HepG2 (cell line): ENCODE data around the gene COQ8B. TPM values are rescaled to one million over a fixed set of nuclear protein-coding genes. Genes with fewer than 3 reads are reported as not detected.

Experiments used
- ATRX ChIP-seq: sonication (generic); formaldehyde crosslinking; IDR thresholded peaks from 2 replicates; pipeline ENCODE4 v1.4.0; 2020; ENCODE audit warnings: missing genetic modification reagents, borderline replicate concordance
- CREBL2 ChIP-seq: sonication (generic); formaldehyde crosslinking; IDR thresholded peaks from 2 replicates; pipeline ENCODE4 v1.8.1; 2023; ENCODE audit warnings: missing genetic modification reagents, mild to moderate bottlenecking, borderline replicate concordance
- CSRNP2 ChIP-seq: sonication (generic); formaldehyde crosslinking; conservative IDR thresholded peaks from 2 replicates; pipeline ENCODE4 v1.8.0; 2022; ENCODE audit warnings: low read depth, missing genetic modification reagents
- DRAP1 ChIP-seq: IDR thresholded peaks from 2 replicates; pipeline ENCODE4 v1.6.1; 2016; ENCODE audit warnings: missing genetic modification reagents, missing compliant biosample characterization
- GABPA ChIP-seq, 2 experiments: IDR thresholded peaks; 2 replicates each; pipeline ENCODE4 v1.6.1; 2011 to 2016; ENCODE audit warnings: low read depth in 2 of 2, low read length in 1 of 2, missing biosample characterization in 1 of 2, missing genetic modification characterization in 1 of 2
- JARID2 ChIP-seq: sonication (generic); formaldehyde crosslinking; IDR thresholded peaks from 2 replicates; pipeline ENCODE4 v1.8.1; 2023; ENCODE audit warnings: missing genetic modification reagents, inconsistent platforms; ENCODE audit not compliant: insufficient replicate concordance
- KDM4B ChIP-seq: sonication (generic); formaldehyde crosslinking; IDR thresholded peaks from 2 replicates; pipeline ENCODE4 v1.4.0; 2020; ENCODE audit warnings: missing genetic modification reagents
- MAFK ChIP-seq, 2 experiments: IDR thresholded peaks in 1 of 2; conservative IDR thresholded peaks in 1 of 2; 2 replicates each; pipeline ENCODE4 v1.6.1; 2011; ENCODE audit warnings: improper control_type of control experiment in 2 of 2, low read length in 2 of 2
- NCOA5 ChIP-seq: sonication (generic); formaldehyde crosslinking; IDR thresholded peaks from 2 replicates; pipeline ENCODE4 v1.4.0; 2020; ENCODE audit warnings: missing genetic modification reagents
- RAD21 ChIP-seq: fragments of 450-650 bp; formaldehyde crosslinking; IDR thresholded peaks from 2 replicates; pipeline ENCODE4 v1.5.0; 2020; ENCODE audit warnings: mild to moderate bottlenecking
- RBFOX2 ChIP-seq: fragments of 200-400 bp; formaldehyde crosslinking; IDR thresholded peaks from 2 replicates; pipeline ENCODE4 v1.6.1; 2017; ENCODE audit warnings: low read depth, mild to moderate bottlenecking, low read length
- RFX3 ChIP-seq: IDR thresholded peaks from 2 replicates; pipeline ENCODE4 v1.6.1; 2016; ENCODE audit warnings: missing biosample characterization, missing genetic modification reagents
- RXRB ChIP-seq: IDR thresholded peaks from 2 replicates; pipeline ENCODE4 v1.6.1; 2016; ENCODE audit warnings: borderline replicate concordance, missing genetic modification reagents, missing compliant biosample characterization
- SP4 ChIP-seq: sonication (generic); formaldehyde crosslinking; IDR thresholded peaks from 2 replicates; pipeline ENCODE4 v1.8.1; 2023; ENCODE audit warnings: mild to moderate bottlenecking, missing genetic modification reagents
- THAP11 ChIP-seq: IDR thresholded peaks from 2 replicates; pipeline ENCODE4 v1.6.1; 2016; ENCODE audit warnings: missing biosample characterization, missing genetic modification reagents
- YEATS4 ChIP-seq: sonication (generic); formaldehyde crosslinking; IDR thresholded peaks from 2 replicates; pipeline ENCODE4 v1.4.0; 2020; ENCODE audit warnings: missing genetic modification reagents, borderline replicate concordance
- ZBTB43 ChIP-seq: sonication (generic); formaldehyde crosslinking; conservative IDR thresholded peaks from 2 replicates; pipeline ENCODE4 v1.4.0; 2020; ENCODE audit warnings: missing genetic modification reagents
- ZEB1 ChIP-seq: IDR thresholded peaks from 2 replicates; pipeline ENCODE4 v1.6.1; 2012; ENCODE audit warnings: mild to moderate bottlenecking, low read depth, inconsistent platforms; ENCODE audit not compliant: insufficient replicate concordance
- ZKSCAN8 ChIP-seq: IDR thresholded peaks from 2 replicates; pipeline ENCODE4 v1.6.1; 2016; ENCODE audit warnings: borderline replicate concordance, missing genetic modification reagents, missing compliant biosample characterization
- ZMYM3 ChIP-seq: sonication (generic); formaldehyde crosslinking; IDR thresholded peaks from 2 replicates; pipeline ENCODE4 v1.5.1; 2020; ENCODE audit warnings: mild to moderate bottlenecking, missing genetic modification reagents
- ZMYM4 ChIP-seq: sonication (generic); formaldehyde crosslinking; IDR thresholded peaks from 2 replicates; pipeline ENCODE4 v1.8.1; 2023; ENCODE audit warnings: mild to moderate bottlenecking, missing genetic modification reagents
- ZNF18 ChIP-seq: sonication (generic); formaldehyde crosslinking; IDR thresholded peaks from 2 replicates; pipeline ENCODE4 v1.8.0; 2022; ENCODE audit warnings: mild to moderate bottlenecking, missing genetic modification reagents; ENCODE audit not compliant: insufficient replicate concordance
- ZNF232 ChIP-seq: sonication (generic); formaldehyde crosslinking; IDR thresholded peaks from 2 replicates; pipeline ENCODE4 v1.4.0; 2020; ENCODE audit warnings: missing genetic modification reagents, borderline replicate concordance
- ZNF383 ChIP-seq: sonication (generic); formaldehyde crosslinking; IDR thresholded peaks from 2 replicates; pipeline ENCODE4 v1.4.0; 2020; ENCODE audit warnings: missing genetic modification reagents, mild to moderate bottlenecking, borderline replicate concordance
- ZNF772 ChIP-seq: sonication (generic); formaldehyde crosslinking; IDR thresholded peaks from 2 replicates; pipeline ENCODE4 v1.5.0; 2020; ENCODE audit warnings: mild to moderate bottlenecking, missing genetic modification reagents
- polyA plus RNA-seq, 8 experiments: library from polyadenylated mRNA; depleted of rRNA in 3 of 8; stranded (reverse) in 7 of 8; unstranded in 1 of 8; fragments of >200 nt; fragmentation: Illumina TruSeq in 4 of 8; extraction: Trizol in 4 of 8; gene quantifications; 2 replicates each; pipeline versions ENCODE4 v1.2.1 to v1.2.3, GENCODE V29; 2011 to 2016; ENCODE audit warnings: low read depth in 4 of 8, missing spikeins in 1 of 8, mixed read lengths in 1 of 8; ENCODE audit not compliant: insufficient read depth in 1 of 8
- total RNA-seq, 5 experiments: library from RNA; depleted of rRNA; stranded (reverse); fragments of >200 nt; fragmentation: Illumina TruSeq; extraction: Trizol; gene quantifications; 2 replicates each; pipeline ENCODE4 v1.2.3, GENCODE V29; 2016; ENCODE audit warnings: low read depth in 1 of 5

The COQ8B gene
- total and polyA plus RNA-seq, 2 of the 13 experiments (the other 11 are each of a cell fraction or from before 2014, with no cell fraction given), result 12.3 to 17.2 TPM

- no peak for TF ChIP-seq ZNF18 (CRISPR knock-in tag)
- no peak for TF ChIP-seq RXRB (CRISPR knock-in tag)
- TF ChIP-seq RAD21 (CRISPR knock-in tag), result no peak
- no peak for TF ChIP-seq ZKSCAN8 (CRISPR knock-in tag)
- no peak for TF ChIP-seq KDM4B (CRISPR knock-in tag)
- TF ChIP-seq CSRNP2, result no peak
- TF ChIP-seq RBFOX2, result peak; percentile 65
- TF ChIP-seq THAP11, result peak; percentile 51
- peak; percentile 52 for TF ChIP-seq GABPA (IDR thresholded peaks at IDR 0.05; ENCODE audit: low read depth, low read length)
- TF ChIP-seq GABPA (CRISPR knock-in tag; IDR thresholded peaks at IDR 0.05; ENCODE audit: low read depth), result peak; percentile 72
- 0 out of 2 replicates have a peak, but pooled peaks have one; percentile 21 for TF ChIP-seq DRAP1 (CRISPR knock-in tag)
- no peak for TF ChIP-seq JARID2 (CRISPR knock-in tag)
- TF ChIP-seq RFX3 (CRISPR knock-in tag), result peak; percentile 56; the same call in 1 of the 2 replicates
- TF ChIP-seq ZMYM3, result no peak
- TF ChIP-seq CREBL2 (CRISPR knock-in tag), result no peak
- 0 out of 2 replicates have a peak, but pooled peaks have one; percentile 22 for TF ChIP-seq ZNF772 (CRISPR knock-in tag)
- TF ChIP-seq ZMYM4 (CRISPR knock-in tag), result 0 out of 2 replicates have a peak, but pooled peaks have one; percentile 22
- no peak for TF ChIP-seq ATRX
- TF ChIP-seq ZNF383 (CRISPR knock-in tag), result no peak
- TF ChIP-seq ZNF232 (CRISPR knock-in tag), result no peak
- peak; percentile 47; the same call in 1 of the 2 replicates for TF ChIP-seq SP4
- TF ChIP-seq YEATS4 (CRISPR knock-in tag), result no peak
- no peak for TF ChIP-seq ZBTB43 (CRISPR knock-in tag)
- TF ChIP-seq NCOA5 (CRISPR knock-in tag), result no peak
- no peak for TF ChIP-seq MAFK (conservative IDR thresholded peaks at IDR 0.05 in 1 of 2, IDR thresholded peaks at IDR 0.05 in 1 of 2; ENCODE audit: low read length in 2 of 2)
- no peak for TF ChIP-seq ZEB1
Measured at GRCh38 chr19:40714441-40715299, 2.0 kb downstream of the COQ8B start (continued).
